GM19467 (cell line): ENCODE data around the gene DNAH12.
"Not testable (repeated sequence)": the region's sequence is repeated elsewhere in the genome, so short reads cannot be mapped to it uniquely, and the experiment has no call there.

Experiments used
- ATAC-seq: cut with Tn5 transposase; IDR thresholded peaks from one replicate; pipeline ENCODE4 v1.9.1; 2021; ENCODE audit warnings: mild to moderate bottlenecking, moderate library complexity; ENCODE audit not compliant: unreplicated experiment

DNAH12 gene

DNA sequence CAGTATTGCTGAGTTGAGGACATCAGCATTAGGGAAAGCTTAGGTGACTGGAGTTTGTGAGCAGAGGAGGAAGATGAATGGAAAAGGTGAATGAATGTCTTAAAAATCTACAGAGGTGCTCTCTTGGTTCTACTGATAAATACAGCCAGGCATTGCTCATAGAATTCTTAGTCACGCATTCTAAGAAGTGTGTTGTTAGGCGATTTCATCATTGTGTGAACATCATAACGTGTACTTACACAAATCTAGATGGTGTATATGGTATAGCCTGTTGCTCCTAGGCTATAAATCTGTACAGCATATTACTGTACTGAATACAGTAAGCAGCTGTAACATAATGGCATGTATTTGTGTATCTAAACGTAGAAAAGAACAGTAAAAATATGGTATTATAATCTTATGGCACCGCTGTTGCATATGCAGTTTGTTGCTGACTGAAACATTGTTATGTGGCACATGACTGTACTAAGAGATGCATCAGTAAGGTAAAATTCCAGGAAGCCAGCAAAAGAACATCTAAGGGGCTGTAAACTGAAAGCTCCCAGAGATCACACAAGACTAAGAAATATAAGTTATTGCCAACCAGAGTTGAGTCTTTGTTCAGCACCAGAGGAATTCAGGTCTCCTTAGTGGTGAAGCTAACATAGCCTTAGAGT, 208.7 kb downstream of the DNAH12 start:
- no peak for ATAC-seq

DNA sequence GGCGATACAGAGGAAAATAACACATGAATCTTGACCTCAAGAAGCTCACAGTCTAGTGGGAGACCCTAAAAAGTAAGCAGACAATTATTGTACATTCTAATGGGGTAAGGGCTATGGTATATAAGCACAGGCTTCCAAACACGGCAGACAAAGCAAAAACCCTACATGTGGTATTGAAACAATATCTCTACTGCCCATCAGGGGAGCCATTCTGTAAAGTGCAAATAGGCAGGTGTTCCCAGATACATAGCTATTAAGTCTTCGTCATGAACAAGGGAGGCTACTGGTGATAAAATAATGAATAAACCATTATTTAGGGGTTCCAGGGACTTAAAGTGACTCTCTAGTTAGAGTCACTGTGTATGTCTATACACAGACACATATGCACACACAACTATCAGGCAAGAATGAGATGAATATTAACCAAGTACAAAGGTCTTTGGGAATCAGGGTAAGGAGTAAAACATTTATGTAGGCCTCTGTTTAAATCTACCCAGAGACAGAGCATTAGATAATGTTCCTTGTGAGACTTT, 213.0 kb downstream of the DNAH12 start:
- no peak for ATAC-seq

DNA sequence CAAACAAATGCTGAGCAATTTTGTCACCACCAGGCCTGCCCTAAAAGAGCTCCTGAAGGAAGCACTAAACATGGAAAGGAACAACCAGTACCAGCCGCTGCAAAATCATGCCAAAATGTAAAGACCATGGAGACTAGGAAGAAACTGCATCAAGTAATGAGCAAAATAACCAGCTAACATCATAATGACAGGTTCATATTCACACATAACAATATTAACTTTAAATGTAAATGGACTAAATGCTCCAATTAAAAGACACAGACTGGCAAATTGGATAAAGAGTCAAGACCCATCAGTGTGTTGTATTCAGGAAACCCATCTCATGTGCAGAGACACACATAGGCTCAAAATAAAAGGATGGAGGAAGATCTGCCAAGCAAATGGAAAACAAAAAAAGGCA, 217.6 kb downstream of the DNAH12 start:
- not testable (repeated sequence) for ATAC-seq

- no peak for ATAC-seq
These were observed 229.9 kb downstream of the DNAH12 start for GRCh38 chr3:57314204-57314603.

DNA sequence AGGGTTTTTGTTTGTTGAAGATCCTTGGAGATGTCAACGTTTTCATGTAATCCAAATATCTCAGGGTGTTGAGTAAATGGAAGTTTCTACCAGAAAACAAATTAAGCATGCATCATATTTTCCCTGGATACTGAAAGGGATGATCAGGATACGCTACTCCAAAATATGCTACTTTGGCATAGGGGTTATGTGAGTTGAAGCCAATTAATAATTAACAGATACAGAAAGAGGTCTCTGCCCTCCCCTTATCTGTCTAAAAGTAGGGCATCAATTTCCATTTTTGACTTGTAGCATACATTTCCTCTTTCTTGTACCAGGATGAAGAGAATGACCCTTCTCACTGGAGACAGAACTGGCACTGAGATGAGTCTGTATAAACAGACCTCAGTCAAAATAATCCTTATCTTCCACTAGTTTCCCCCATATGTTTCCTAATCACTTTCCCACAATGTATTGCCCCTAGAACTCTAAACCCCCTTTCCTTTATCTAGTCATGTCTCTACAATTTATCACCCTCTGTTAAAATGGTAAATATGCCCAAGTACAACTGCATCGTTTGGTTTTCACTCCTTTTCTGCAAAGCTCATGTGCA, 234.3 kb downstream of the DNAH12 start:
- no peak for ATAC-seq

GRCh38 chr3:57303520-57303919, 240.6 kb downstream of the DNAH12 start:
- not testable (repeated sequence) for ATAC-seq

- ATAC-seq: no peak
These were observed 246.1 kb downstream of the DNAH12 start for GRCh38 chr3:57298041-57298440.

DNA sequence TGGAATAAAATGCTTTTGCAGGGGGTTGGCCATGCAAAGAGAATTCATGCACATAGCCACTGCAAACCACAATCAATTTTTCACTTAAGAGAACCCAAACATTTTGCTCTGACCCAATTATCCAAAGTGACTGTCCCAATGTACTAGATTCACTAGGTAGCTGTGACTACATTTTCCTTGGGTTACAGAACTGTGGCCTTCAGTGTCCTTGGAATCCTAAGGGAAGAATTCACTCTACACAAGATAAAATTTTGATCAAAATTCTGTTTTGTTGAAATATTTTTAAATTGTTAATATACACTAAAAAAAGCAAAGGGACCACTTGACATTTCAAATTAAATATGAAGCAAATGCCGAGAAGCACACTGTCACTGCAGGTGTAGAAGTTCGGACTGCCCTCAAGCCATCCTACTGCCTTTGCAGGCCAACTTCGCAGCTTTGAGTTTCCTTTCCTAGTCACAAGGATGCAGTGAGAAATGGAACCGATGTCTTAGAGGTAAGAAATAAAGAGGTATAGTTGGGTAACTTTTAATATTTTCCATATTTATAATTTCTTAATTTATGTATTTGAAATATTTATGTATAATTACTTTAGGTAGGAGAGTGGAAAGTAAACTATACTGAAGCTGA, 251.1 kb downstream of the DNAH12 start:
- ATAC-seq: no peak

DNA sequence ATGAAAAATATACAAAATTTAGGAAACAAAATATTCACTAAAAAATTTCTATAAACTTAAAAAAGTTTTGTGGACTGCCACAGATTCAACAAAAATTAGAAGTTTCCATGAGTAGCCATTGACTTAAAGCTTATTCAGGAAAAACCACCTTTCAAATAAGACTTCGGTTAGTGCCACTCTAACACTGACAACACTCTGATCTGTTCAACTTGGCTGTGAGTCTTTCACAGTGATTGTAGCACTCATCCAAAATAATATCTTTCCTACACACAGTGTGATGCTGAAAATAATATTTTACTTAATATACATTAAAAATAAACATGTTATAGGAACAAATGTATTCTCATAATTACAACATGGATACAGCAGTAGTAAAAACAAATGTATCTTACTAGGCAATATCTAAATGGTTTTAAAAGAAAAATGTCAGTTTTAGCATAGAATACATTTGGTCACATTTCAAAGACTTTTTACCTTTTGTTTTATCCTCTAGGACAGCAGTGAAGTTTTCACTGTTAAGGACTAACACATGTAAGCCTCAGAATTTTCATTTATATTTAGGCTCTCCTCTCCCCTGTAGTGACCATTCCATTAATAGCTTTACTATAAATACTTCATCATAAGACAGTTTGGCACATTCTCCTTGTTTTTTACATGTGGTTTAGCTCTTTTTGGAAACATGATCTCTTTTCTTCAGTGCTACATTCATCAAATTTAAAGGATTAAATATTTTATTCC, 251.8 kb downstream of the DNAH12 start, which contains the start of gene ASB14:
ASB14 (minus strand) TSS at position 527 of the 738 bp plus-strand sequence. CDS start 652 bp downstream, outside the sequence.
- ATAC-seq: no peak

DNA sequence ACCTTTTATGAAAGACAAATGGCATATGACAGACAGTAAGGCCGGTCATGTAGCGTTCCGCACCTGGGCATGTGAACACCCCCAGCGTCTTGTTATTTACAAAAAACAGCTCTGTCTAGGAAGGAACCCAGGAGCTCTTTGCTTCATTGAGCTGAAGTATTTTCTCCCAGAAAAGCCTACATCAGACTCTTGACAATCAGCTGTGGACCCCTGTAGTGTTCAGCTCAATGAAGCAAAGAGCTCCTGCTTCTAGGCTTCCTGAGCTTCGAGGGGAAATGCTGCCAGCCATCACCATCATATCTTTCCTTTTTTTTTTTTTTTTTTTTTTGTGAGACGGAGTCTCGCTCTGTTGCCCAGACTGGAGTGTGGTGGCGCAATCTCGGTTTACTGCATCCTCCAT, 255.7 kb downstream of the DNAH12 start:
- no peak for ATAC-seq

GRCh38 chr3:57287205-57287604, 256.9 kb downstream of the DNAH12 start:
- no peak for ATAC-seq

DNA sequence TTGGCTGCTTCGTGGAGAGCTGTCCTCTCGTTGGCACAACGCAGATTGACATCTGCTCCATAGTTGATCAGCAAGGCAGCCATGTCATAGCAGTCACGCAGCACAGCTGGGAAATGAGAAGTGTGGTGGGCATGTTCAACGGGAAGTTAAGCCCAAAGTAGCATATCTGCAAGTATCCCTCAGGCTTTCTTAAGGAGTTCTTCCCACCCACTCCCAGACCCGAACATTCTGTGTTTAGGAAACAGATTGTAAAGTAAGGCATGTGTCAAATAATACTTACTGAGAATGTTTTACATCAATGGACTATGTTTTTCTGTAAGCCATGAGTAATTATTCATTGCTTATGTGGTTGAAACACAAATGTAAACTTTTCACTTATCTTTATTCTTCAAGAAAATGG, 260.8 kb downstream of the DNAH12 start:
- no peak for ATAC-seq

GRCh38 chr3:57281715-57282114, 262.4 kb downstream of the DNAH12 start:
- no peak for ATAC-seq

- ATAC-seq: no peak
These were observed 264.5 kb downstream of the DNAH12 start for GRCh38 chr3:57279685-57280084.

DNA sequence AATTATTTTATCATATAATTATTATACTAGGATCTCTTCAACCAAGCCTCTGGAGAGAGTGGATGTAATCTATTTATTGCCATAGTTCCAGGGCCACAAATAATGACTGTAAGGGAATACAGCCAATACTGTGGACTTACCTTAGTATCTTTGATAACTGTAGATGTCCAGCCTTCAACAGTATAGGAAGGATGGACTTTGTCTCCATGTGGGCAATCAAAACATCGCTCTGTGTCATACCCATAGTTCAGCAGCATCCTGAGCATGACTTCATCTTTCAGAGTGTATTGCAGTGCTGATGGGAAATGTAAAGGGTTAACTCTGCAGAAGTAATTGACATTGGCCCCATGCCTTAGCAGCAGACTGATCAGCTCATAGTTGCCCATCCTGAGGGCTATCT, 265.9 kb downstream of the DNAH12 start:
- ATAC-seq: no peak

DNA sequence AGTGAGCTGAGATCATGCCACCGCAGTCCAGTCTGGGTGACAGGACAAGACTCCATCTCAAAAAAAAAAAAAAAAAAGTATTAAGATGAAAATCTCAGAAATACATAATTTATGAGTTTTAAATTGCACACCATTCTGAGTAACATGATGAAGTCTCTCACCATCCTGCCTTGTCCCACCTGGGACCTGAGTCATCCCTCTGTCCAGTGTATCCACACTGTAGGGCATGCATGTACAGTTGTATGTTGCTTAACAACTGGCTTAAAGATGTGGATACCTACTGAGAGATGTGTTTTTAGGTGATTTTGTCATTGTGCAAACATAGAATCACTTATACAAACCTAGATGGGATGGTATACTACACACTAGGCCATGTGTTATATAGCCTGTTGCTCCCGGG, 268.8 kb downstream of the DNAH12 start:
- ATAC-seq: no peak

DNA sequence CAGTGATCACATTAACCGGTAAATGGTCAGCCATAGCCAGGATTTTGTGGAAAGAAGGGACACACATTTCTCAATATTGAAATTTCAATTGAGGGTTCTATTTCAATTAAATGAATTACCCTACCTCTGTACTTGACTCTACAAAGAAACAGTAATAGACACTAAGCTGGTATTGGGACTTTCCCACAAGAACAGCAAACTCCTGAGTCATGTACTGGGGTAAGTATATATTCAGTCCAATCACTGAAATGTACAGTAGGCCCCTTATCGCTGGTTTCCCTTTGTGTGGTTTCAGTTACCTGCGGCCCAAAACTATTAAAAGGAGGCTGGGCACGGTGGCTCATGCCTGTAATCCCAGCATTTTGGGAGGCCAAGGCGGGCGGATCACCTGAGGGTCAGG, 269.3 kb downstream of the DNAH12 start:
- ATAC-seq: no peak

DNA sequence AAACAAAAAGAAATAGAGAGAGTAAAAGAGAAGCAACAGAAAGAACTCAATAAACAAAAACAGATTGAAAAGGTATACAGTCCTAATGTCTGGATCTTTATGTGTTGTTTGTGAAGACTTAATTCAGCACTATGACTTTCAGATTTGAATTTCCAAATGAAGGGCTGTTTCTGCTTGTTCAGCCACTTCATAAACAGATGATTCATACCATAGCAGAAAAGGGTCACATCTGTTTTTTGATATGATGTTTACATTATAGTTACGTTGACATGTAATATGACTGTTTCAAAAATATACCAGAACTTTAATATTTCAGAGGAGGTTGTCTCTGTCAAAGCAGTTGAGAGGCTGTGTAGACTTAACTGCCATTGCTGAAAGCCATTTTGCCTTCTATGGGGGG, 275.7 kb downstream of the DNAH12 start:
- no peak for ATAC-seq

DNA sequence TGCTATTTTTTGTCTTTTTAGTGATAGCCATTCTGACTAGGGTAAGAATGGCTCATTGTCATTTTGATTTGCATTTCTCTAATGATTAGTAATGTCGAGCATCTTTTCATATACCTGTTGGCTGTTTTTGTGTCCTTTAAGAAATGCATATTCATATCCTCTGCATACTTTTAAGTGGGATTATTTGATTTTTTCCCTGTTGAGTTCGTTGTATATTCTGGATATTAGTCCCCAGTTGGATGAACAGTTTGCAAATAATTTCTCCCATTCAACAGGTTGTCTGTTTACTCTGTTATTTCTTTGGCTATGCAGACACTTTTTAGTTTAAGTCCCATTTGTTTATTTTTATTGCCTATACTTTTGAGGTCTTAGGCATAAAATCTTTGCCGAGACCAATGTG, 282.2 kb downstream of the DNAH12 start:
- ATAC-seq: no peak

DNA sequence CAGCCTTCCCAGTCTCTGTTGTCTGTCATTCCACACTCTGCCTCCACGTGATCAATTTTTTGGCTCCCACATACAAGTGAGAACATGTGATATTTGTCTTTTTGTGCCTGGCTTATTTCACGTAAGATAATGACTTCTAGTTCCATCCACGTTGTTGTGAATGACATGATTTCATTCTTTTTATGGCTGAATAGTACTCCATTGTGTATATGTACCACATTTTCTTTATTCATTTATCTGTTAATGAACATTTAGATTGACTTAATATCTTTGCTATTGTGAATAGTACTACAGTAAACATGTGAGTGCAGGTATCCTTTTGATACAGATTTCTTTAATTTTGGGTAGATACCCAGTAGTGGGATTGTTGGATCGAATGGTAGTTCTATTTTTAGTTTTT, 283.0 kb downstream of the DNAH12 start:
- ATAC-seq: no peak

DNA sequence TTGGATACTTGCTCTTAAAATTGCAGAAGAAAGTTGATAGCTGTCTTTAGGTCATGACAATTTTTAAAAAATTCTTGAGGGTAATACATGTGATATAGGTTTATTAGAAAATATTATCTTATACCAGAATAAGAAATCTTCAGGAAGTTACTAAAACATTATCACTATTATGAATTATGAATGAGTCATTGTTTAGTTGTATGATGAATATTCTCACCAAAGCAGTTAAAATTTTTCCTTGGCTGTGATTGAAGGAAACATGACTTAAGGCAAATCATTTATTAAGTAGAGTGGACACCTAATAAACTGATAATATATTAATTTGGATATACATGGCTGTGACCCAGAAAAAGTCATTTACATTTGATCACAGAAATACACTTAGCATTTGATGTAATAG, 286.5 kb downstream of the DNAH12 start:
- no peak for ATAC-seq
